Progenitor cell of endocrine pancreas (in vitro differentiated cells): Measurements from ENCODE around the gene NDUFB3. TPM values are rescaled to one million over a fixed set of nuclear protein-coding genes. Genes with fewer than 3 reads are reported as not detected.

Experiments used
- DNase-seq: peaks from one replicate; pipeline ENCODE4 v3.0.0; 2021; ENCODE audit warnings: low spot score; ENCODE audit not compliant: unreplicated experiment
- H3K27ac Mint-ChIP-seq: 2 replicates; pipeline ENCODE4 v1.8.0; 2021; ENCODE audit warnings: mild to moderate bottlenecking, moderate library complexity, mixed read lengths
- H3K27me3 Mint-ChIP-seq: 2 replicates; pipeline ENCODE4 v1.8.0; 2021; ENCODE audit warnings: mixed read lengths
- H3K36me3 Mint-ChIP-seq: 2 replicates; pipeline ENCODE4 v1.8.0; 2022; ENCODE audit warnings: mixed read lengths; ENCODE audit not compliant: insufficient read depth
- H3K4me1 Mint-ChIP-seq: 2 replicates; pipeline ENCODE4 v1.8.0; 2021; ENCODE audit warnings: low read depth, mixed read lengths
- H3K4me3 Mint-ChIP-seq: 2 replicates; pipeline ENCODE4 v1.8.0; 2021; ENCODE audit warnings: low read depth, mild to moderate bottlenecking, moderate library complexity, mixed read lengths
- H3K9me3 Mint-ChIP-seq: 2 replicates; pipeline ENCODE4 v1.8.0; 2021; ENCODE audit warnings: low read depth, mixed read lengths
- CTCF ChIP-seq: fragments of 200-600 bp; sonication (generic); IDR thresholded peaks from one replicate; pipeline ENCODE4 v1.5.0; 2021; ENCODE audit warnings: antibody characterized with exemption, mild to moderate bottlenecking; ENCODE audit not compliant: unreplicated experiment
- total RNA-seq: library from RNA; stranded (reverse); gene quantifications from 2 replicates; pipeline ENCODE4 v1.2.1, GENCODE V29; 2021

The NDUFB3 gene
- total RNA-seq, 1 donor from 2014 or later = 75.7 TPM

DNA sequence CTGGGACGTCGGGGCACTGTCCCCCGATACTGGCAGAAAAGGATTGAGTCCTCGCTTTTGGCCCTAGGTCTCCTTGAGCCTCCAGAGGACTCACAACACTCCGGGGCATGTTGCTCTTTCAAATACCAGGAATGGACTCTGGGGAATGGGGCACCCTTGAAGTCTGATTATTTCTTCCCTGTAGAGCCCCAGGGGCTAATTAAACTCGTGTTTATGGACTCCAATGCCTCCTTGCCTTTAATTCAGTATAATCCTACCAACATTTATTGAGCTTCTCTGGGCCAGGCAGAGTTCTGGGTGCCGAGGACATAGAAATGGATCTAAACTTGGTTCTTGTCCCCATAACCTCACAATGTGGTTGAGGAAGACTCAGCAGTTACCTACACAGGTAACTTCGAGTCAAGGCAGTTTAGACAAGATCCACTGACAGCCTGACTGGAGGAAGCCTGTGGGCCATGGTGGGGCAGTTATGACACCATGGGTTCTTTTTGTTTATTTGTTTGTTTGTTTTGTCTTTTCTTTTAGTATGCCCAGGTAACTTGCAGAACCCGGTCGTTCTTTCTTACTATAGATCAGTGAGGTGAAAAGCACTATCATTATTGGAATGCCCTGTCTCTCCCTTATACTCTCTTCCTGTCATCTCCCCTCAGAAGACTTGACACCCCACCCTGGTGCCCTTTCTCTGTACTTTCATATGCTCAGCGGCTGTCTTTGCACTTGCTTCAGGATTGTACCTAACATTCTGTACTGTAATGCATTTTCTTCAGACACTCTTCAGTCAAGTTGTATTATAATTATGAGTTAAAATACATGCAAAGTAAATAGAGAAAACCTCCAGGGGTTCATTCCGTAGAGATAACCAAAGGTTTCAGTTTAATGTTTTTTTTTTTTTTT lies 47.4 kb downstream of the NDUFB3 start:
- Mint-ChIP-seq H3K9me3 (no peaks in the 10 kb centered on the region), H3K4me1 (peaks cover 45% of the 10 kb centered on the region), H3K36me3 (no peaks in the 10 kb centered on the region), H3K27ac (peak overlapping the region; percentile 87), H3K4me3 (peak overlapping the region; percentile 89), H3K27me3 (no peaks in the 10 kb centered on the region)
- TF ChIP-seq CTCF = no peak
- no peak for DNase-seq

DNA sequence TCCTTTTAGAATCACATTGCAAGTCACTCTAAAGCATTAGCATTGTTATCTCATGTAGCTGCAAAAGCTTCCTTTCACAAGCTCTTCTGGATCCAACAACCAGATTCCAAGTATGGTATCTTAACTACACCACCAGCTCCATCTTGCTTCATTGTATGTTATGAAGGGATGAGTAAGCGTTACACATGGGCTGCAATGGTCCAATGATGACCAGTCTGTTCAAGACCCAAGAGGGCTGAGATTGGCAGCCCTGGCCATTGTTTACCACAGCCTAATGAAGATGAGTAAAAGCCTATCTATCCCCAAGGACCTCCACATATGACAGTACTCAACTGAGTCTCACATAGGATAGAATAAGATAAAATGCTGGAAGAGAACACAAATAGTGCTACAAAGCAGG lies 50.5 kb downstream of the NDUFB3 start:
- Mint-ChIP-seq H3K4me1 (peaks cover 62% of the 10 kb centered on the region), H3K27me3 (no peaks in the 10 kb centered on the region), H3K9me3 (no peaks in the 10 kb centered on the region), H3K36me3 (no peaks in the 10 kb centered on the region), H3K4me3 (no peak overlapping the region), H3K27ac (no peak overlapping the region)
- DNase-seq = no peak
- TF ChIP-seq CTCF = no peak

DNA sequence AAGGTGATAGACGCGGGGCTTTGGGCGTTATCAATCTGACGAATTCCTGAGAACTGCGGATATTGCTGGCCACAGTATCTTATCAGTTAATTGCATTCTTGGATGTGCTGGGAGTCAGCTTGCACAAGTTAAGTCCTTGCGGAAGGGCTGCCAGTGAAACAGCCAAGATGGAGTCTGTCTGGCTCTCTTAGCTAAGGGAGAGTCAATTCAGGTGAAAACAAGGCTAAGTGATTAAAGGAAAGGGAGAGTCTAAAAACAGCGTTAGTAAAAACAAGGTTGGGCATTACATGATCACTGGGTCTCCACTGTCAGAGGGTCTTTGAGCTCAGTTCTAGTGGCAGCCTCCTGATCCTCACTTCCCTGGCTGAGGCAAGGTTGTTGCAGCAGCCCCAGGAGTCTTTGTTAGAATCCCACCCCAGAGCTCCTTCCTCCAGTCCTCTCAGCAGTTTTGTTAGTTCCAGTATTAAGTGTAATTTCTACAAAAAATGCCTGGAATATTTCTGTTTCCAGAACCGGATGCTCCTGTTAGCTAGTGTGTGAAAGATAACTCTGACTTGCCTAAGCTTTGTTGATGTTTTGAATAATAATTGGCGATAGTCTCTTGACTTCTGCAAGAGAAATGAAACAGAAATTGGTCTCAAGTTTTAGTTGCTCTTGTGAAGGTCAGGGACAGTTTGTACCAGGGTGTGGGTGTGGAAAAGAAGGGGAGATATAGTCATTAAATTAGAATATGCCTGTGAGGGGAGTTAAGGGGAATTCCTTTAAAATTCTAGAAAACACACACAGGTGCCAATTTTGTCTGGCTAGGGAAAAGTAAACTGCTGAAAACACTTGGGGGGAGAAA lies 54.7 kb downstream of the NDUFB3 start:
- TF ChIP-seq CTCF = no peak
- no peaks in the 10 kb centered on the region for H3K9me3 Mint-ChIP-seq
- H3K4me3 Mint-ChIP-seq = peak overlapping the region; percentile 45
- no peak for DNase-seq
- H3K4me1 Mint-ChIP-seq = peaks cover 52% of the 10 kb centered on the region
- H3K27me3 Mint-ChIP-seq = no peaks in the 10 kb centered on the region
- H3K27ac Mint-ChIP-seq = peak overlapping the region; percentile 93
- H3K36me3 Mint-ChIP-seq = peaks cover 3% of the 10 kb centered on the region

DNA sequence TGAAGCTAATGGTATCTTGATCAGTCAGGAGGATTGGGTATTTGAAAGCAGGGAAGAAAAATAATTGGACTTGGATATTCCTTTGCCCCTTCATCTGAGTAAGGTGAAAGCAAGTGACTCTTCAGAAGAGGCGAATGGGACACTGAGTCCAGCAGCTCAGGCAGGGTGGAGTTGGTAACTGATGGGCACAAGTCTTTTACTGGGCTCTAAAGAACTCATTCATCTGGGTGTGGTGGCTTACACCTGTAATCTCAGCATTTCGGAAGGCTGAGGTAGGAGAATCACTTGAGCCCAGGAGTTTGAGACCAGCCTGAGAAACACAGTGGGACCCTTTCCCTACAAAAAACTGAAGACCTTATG lies 55.3 kb downstream of the NDUFB3 start:
- no peak for DNase-seq
- no peak overlapping the region for H3K27ac Mint-ChIP-seq
- H3K36me3 Mint-ChIP-seq = peaks cover 3% of the 10 kb centered on the region
- H3K9me3 Mint-ChIP-seq = no peaks in the 10 kb centered on the region
- peaks cover 52% of the 10 kb centered on the region for H3K4me1 Mint-ChIP-seq
- no peak overlapping the region for H3K4me3 Mint-ChIP-seq
- H3K27me3 Mint-ChIP-seq = no peaks in the 10 kb centered on the region
- TF ChIP-seq CTCF = no peak

DNA sequence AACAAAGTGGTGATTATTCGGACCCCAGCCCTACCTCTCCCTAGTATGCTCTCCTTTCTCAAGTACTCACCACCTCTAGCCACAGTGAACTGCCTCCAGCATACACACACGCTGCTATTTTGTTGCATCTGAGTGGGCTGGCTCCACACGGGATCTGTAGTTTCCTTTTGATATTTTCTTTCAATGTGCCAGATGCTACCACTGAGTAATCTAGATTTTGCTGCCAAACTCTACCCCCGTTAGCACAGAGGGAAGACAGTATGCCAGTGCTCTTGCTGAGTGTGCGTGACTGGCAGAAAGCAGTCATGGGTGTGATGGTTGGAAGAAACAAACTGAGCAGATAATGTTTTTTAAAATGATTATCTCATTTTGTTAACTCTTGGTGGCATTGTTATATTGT lies 55.8 kb downstream of the NDUFB3 start:
- peaks cover 51% of the 10 kb centered on the region for H3K4me1 Mint-ChIP-seq

More for the DNA sequence above, 55.8 kb downstream of the NDUFB3 start:
- H3K9me3 Mint-ChIP-seq = no peaks in the 10 kb centered on the region
- TF ChIP-seq CTCF = no peak
- H3K27me3 Mint-ChIP-seq = no peaks in the 10 kb centered on the region
- H3K27ac Mint-ChIP-seq = peak overlapping the region; percentile 29
- no peak overlapping the region for H3K4me3 Mint-ChIP-seq
- no peak for DNase-seq
- peaks cover 3% of the 10 kb centered on the region for H3K36me3 Mint-ChIP-seq
